GM12873 (cell line): ENCODE results near the gene ZDBF2.

Experiments used
- CTCF ChIP-seq: IDR thresholded peaks from 2 replicates; pipeline ENCODE4 v1.5.1; 2012; ENCODE audit warnings: low read depth, mild to moderate bottlenecking, moderate library complexity, low read length, control low read depth; ENCODE audit not compliant: insufficient read depth; ENCODE audit errors: missing control alignments

ZDBF2 gene

GRCh38 chr2:206266130-206267125, 8.0 kb upstream of the ZDBF2 start:
- TF ChIP-seq CTCF = no peak

- no peak for TF ChIP-seq CTCF
Observed at GRCh38 chr2:206267567-206267966, 6.9 kb upstream of the ZDBF2 start.

GRCh38 chr2:206271065-206271464, 3.4 kb upstream of the ZDBF2 start:
- TF ChIP-seq CTCF = no peak

- TF ChIP-seq CTCF = no peak
Observed at GRCh38 chr2:206273905-206274304, 558 bp upstream of the ZDBF2 start.

GRCh38 chr2:206275312-206276055, 1.0 kb downstream of the ZDBF2 start:
- TF ChIP-seq CTCF = no peak

GRCh38 chr2:206276169-206276942, 1.9 kb downstream of the ZDBF2 start:
- TF ChIP-seq CTCF = no peak

- no peak for TF ChIP-seq CTCF
Observed at GRCh38 chr2:206277503-206277902, 3.0 kb downstream of the ZDBF2 start.
